ENCODE measurements around the gene LINGO1. TPM values are rescaled to one million over a fixed set of nuclear protein-coding genes. Genes with fewer than 3 reads are reported as not detected.

LINGO1 gene
- total and polyA plus RNA-seq, 2 of the 8 experiments (the other 6 are each of a cell fraction or from before 2014, with no cell fraction given) = 57.1 to 114 TPM

GRCh38 chr15:77599899-77600298 lies 32.8 kb downstream of the LINGO1 start (continued):
- TF ChIP-seq CTCF (IDR thresholded peaks at IDR 0.05; ENCODE audit: control extremely low read depth in 1 of 3, insufficient read depth in 1 of 3, low read depth in 1 of 3, low read length in 3 of 3) = no peak
- no peak for TF ChIP-seq BACH1 (IDR thresholded peaks at IDR 0.05; ENCODE audit: low read length)
- TF ChIP-seq SIN3A (conservative IDR thresholded peaks at IDR 0.05 in 1 of 2, IDR thresholded peaks at IDR 0.05 in 1 of 2; ENCODE audit: low read depth in 1 of 2, low read length in 2 of 2) = no peak
- no peak for TF ChIP-seq RFX5 (IDR thresholded peaks at IDR 0.05; ENCODE audit: borderline replicate concordance, low read depth, low read length)

Data from H1 (cell line).